NT2/D1 (cell line): ENCODE results near the gene CRTAC1.

Source experiments
- SUZ12 ChIP-seq: IDR thresholded peaks from 2 replicates; pipeline ENCODE4 v1.6.1; 2011; ENCODE audit not compliant: insufficient read length, insufficient read depth; ENCODE audit errors: extremely low read depth
- YY1 ChIP-seq: IDR thresholded peaks from 2 replicates; pipeline ENCODE4 v1.6.1; 2011; ENCODE audit not compliant: insufficient read length, insufficient read depth
- ZNF274 ChIP-seq: IDR thresholded peaks from 2 replicates; pipeline ENCODE4 v1.6.1; 2011; ENCODE audit warnings: mild to moderate bottlenecking, low read depth, low read length

DNA sequence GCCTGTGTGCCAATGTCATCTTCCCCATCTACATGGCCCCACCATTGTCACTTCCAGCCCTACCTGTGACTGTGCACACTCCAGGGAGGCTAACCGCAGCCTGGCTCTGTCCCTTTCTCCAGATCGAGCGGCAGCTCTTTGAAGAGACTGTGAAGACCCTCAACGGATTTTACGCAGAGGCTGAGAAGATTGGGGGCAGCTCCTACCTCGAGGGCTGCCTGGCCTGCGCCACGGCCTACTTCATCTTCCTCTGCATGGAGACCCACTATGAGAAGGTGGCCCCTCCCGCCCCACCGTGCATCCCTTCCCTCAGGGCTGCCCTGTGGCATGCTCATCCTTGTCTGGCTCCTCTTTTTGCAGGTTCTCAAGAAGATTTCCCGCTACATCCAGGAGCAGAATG is 166.6 kb downstream of the CRTAC1 start:
- TF ChIP-seq YY1 (no peak), ZNF274 (no peak), SUZ12 (no peak)
